Panc1 (cell line): ENCODE results near the gene SPATA20. TPM values are rescaled to one million over a fixed set of nuclear protein-coding genes. Genes with fewer than 3 reads are reported as not detected.

Experiments
- ATAC-seq: fragments of 200-7000 bp; cut with Tn5 transposase; 2 replicates; pipeline ENCODE4 v1.9.1; 2020; ENCODE audit warnings: mild to moderate bottlenecking, moderate library complexity
- BruUV-seq: library from RNA; stranded (reverse); fragments of 400-500 nt; replicated peaks from 2 replicates; lab custom pipeline; 2021; lab: Mats Ljungman, UMichigan
- CTCF ChIA-PET: fragments of 300-600 bp; sonication (Branson Sonifier 250); formaldehyde crosslinking; loops from one replicate; lab custom pipeline; 2022; ENCODE audit warnings: antibody characterized with exemption; lab: Charles Lee
- POLR2A ChIA-PET: fragments of 300-600 bp; sonication (Branson Sonifier 250); formaldehyde crosslinking; loops from one replicate; lab custom pipeline; 2022; ENCODE audit warnings: antibody characterized with exemption; lab: Charles Lee
- DNase-seq: peaks from one replicate; pipeline ENCODE4 v3.0.0-alpha.2; 2010; ENCODE audit warnings: low read depth, low spot score
- H3K27ac ChIP-seq: 2 replicates; pipeline ENCODE4 v1.5.1; 2011; ENCODE audit warnings: mild to moderate bottlenecking, low read length, inconsistent platforms
- H3K27me3 ChIP-seq: fragments of 200-500 bp; sonication (Bioruptor generic); 2 replicates; pipeline ENCODE4 v1.6.0; 2014; ENCODE audit warnings: low read length, inconsistent platforms; ENCODE audit not compliant: control insufficient read depth, insufficient read depth
- H3K36me3 ChIP-seq: fragments of 200-500 bp; sonication (Bioruptor generic); 2 replicates; pipeline ENCODE4 v1.5.1; 2014; ENCODE audit warnings: inconsistent platforms, mild to moderate bottlenecking, low read length, moderate library complexity; ENCODE audit not compliant: control insufficient read depth, insufficient read depth
- H3K4me1 ChIP-seq: 2 replicates; pipeline ENCODE4 v1.5.1; 2011; ENCODE audit warnings: inconsistent platforms, mild to moderate bottlenecking, low read length, moderate library complexity; ENCODE audit not compliant: control insufficient read depth, insufficient read depth
- H3K4me3 ChIP-seq, 2 experiments: 2 replicates each; pipeline ENCODE4 v1.5.1; 2011 to 2012; ENCODE audit warnings: low read depth in 2 of 2, low read length in 2 of 2, mild to moderate bottlenecking in 2 of 2, inconsistent platforms in 1 of 2, moderate library complexity in 1 of 2
- H3K9me3 ChIP-seq: fragments of 200-500 bp; sonication (Bioruptor generic); 2 replicates; pipeline ENCODE4 v1.5.1; 2014; ENCODE audit warnings: low read depth, mild to moderate bottlenecking, inconsistent platforms, low read length, moderate library complexity; ENCODE audit not compliant: control insufficient read depth, insufficient read depth
- CTCF ChIP-seq: fragments of 450-650 bp; IDR thresholded peaks from 2 replicates; pipeline ENCODE4 v1.5.1; 2017; ENCODE audit warnings: mild to moderate bottlenecking
- POLR2AphosphoS5 ChIP-seq: IDR thresholded peaks from 2 replicates; pipeline ENCODE4 v1.6.1; 2012; ENCODE audit warnings: mild to moderate bottlenecking, low read depth, low read length, moderate library complexity
- REST ChIP-seq, 2 experiments: IDR thresholded peaks; 2 replicates each; pipeline ENCODE4 v1.6.1; 2011 to 2012; ENCODE audit warnings: low read depth in 2 of 2, control low read depth in 1 of 2, low read length in 1 of 2, mild to moderate bottlenecking in 1 of 2, moderate library complexity in 1 of 2; ENCODE audit not compliant: insufficient read depth in 1 of 2
- SIN3A ChIP-seq: IDR thresholded peaks from 2 replicates; pipeline ENCODE4 v1.6.1; 2012; ENCODE audit warnings: low read depth, mild to moderate bottlenecking, low read length, moderate library complexity, borderline replicate concordance; ENCODE audit not compliant: insufficient read depth
- TCF7L2 ChIP-seq: IDR thresholded peaks from 2 replicates; pipeline ENCODE4 v1.6.1; 2011; ENCODE audit warnings: mild to moderate bottlenecking, low read depth, low read length, inconsistent platforms
- in situ Hi-C: cut with HindIII; loops from 2 replicates; pipeline ENCODE4 v1.10.0; 2016; ENCODE audit warnings: low sequenced_read_pairs, low pct_unique_long_range_greater_than_20kb
- intact Hi-C: fragments of 100-400 bp; cut with micrococcal nuclease; formaldehyde crosslinking; loops from one replicate; pipeline ENCODE4 v1.10.0; 2022; ENCODE audit not compliant: unreplicated experiment
- total RNA-seq: library from RNA; stranded (reverse); gene quantifications from one replicate; pipeline ENCODE4 v1.2.1, GENCODE V29; 2021; ENCODE audit not compliant: unreplicated experiment

Gene SPATA20
- total RNA-seq, 1 experiment from 2014 or later, result 82.2 TPM

- no peak for ATAC-seq
- Histone ChIP-seq H3K4me3 (no peak overlapping the region), H3K36me3 (no peaks in the 10 kb centered on the region), H3K27ac (no peak overlapping the region), H3K4me1 (peaks cover 11% of the 10 kb centered on the region; the same call in 1 of the 2 replicates), H3K9me3 (no peaks in the 10 kb centered on the region), H3K27me3 (no peaks in the 10 kb centered on the region; the same call in 1 of the 2 replicates)
- no peak for TF ChIP-seq TCF7L2
- no peak for TF ChIP-seq CTCF
- no peak for TF ChIP-seq POLR2AphosphoS5
- no peak for TF ChIP-seq REST (IDR thresholded peaks at IDR 0.05; ENCODE audit: insufficient read depth in 1 of 2, low read depth in 2 of 2, low read length in 1 of 2)
- TF ChIP-seq SIN3A, result no peak
- in situ Hi-C loops, result no loop called here
- DNase-seq, result no peak
- ChIA-PET CTCF (interaction anchor here (0.6 to 1.1 kb wide), 2 partner anchors 53 to 73 kb away, joined by 3 read pairs; no protein-coding TSS in a partner anchor), POLR2A (no interaction called here)
- intact Hi-C loops, result no loop called here
- BruUV-seq, result no TSS peak
Measured at GRCh38 chr17:50556803-50557202, 9.8 kb downstream of the SPATA20 start.

DNA sequence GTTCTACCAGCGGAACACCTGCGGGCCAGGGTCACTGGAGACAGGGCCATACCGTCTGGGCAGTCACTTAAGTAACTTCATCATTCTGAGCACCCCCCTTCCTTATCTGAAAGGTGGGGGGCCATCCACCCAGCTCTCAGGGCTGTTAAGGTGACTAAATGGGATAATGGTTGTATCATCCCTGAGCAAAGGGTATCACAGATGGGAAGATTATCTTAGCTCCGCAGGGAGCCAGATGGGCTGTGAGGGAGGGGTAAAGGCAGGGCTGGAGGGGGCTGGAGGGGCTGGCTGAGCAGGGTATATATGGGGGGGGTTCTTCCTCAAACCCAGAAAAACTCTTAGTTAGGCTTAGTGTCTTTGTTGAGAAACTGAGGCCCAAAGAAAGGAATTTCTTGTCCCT lies 10.7 kb downstream of the SPATA20 start:
- ChIA-PET CTCF (no interaction called here), POLR2A (interaction anchor here (0.6 kb wide), 1 partner anchor 10 kb away, joined by 3 read pairs; no protein-coding TSS in a partner anchor)
- no peaks in the 10 kb centered on the region for H3K36me3 ChIP-seq
- in situ Hi-C loops, result no loop called here
- no TSS peak for BruUV-seq
- H3K4me3 ChIP-seq, result no peak overlapping the region
- intact Hi-C loops, result no loop called here
- DNase-seq (no peak), ATAC-seq (no peak)
- TF ChIP-seq POLR2AphosphoS5, result no peak
- no peak for TF ChIP-seq TCF7L2
- TF ChIP-seq SIN3A, result no peak
- no peak for TF ChIP-seq REST (IDR thresholded peaks at IDR 0.05; ENCODE audit: insufficient read depth in 1 of 2, low read depth in 2 of 2, low read length in 1 of 2)
- no peak for TF ChIP-seq CTCF
- H3K27me3 ChIP-seq, result no peaks in the 10 kb centered on the region; the same call in 1 of the 2 replicates
- no peaks in the 10 kb centered on the region for H3K9me3 ChIP-seq
- peaks cover 13% of the 10 kb centered on the region for H3K4me1 ChIP-seq
- no peak overlapping the region for H3K27ac ChIP-seq
